ENCODE results near the gene RNF4. TPM values are rescaled to one million over a fixed set of nuclear protein-coding genes. Genes with fewer than 3 reads are reported as not detected.
"Not testable (repeated sequence)": the region's sequence is repeated elsewhere in the genome, so short reads cannot be mapped to it uniquely, and the experiment has no call there.

Gene RNF4
- total and polyA plus RNA-seq, 10 donors, result 22.0 to 82.5 (median 63.1) TPM

GRCh38 chr4:2426711-2427275 is 42.1 kb upstream of the RNF4 start:
- WGBS, 5 donors, result 83 to 90% (median 85%) methylated on average over 10 to 13 of the region's 13 CpGs
- DNase-seq, result no peak
- Histone ChIP-seq H3K36me3 (no peaks in the 10 kb centered on the region), H3K9me3 (no peaks in the 10 kb centered on the region), H3K27me3 (replicated peaks in 1 of 7) (peaks cover 0 to 50% (median 0%) of the 10 kb centered on the region in 7 donors), H3K4me1 (no peaks in the 10 kb centered on the region), H3K27ac (no peak overlapping the region), H3K4me3 (no peak overlapping the region)
- TF ChIP-seq CTCF (IDR thresholded peaks at IDR 0.05 in 8 of 11, conservative IDR thresholded peaks at IDR 0.05 in 3 of 11) (no peak), POLR2A (IDR thresholded peaks at IDR 0.05) (no peak), POLR2AphosphoS5 (IDR thresholded peaks at IDR 0.05) (no peak)
- intact Hi-C loops (cut with DNase I; ENCODE audit: low total_unique reads), result no loop called here

GRCh38 chr4:2427383-2428334 is 41.2 kb upstream of the RNF4 start:
- intact Hi-C loops (cut with DNase I; ENCODE audit: low total_unique reads), result no loop called here
- DNase-seq, result no peak
- Histone ChIP-seq H3K9me3 (no peaks in the 10 kb centered on the region), H3K4me3 (no peak overlapping the region), H3K36me3 (no peaks in the 10 kb centered on the region), H3K27ac (no peak overlapping the region), H3K27me3 (replicated peaks in 1 of 7) (peaks cover 0 to 41% (median 0%) of the 10 kb centered on the region in 7 donors), H3K4me1 (no peaks in the 10 kb centered on the region)
- TF ChIP-seq CTCF (IDR thresholded peaks at IDR 0.05 in 8 of 11, conservative IDR thresholded peaks at IDR 0.05 in 3 of 11), result no peak
- no peak for TF ChIP-seq POLR2A (IDR thresholded peaks at IDR 0.05)
- no peak for TF ChIP-seq POLR2AphosphoS5 (IDR thresholded peaks at IDR 0.05)
- 82 to 92% (median 88%) methylated on average over 17 to 23 of the region's 23 CpGs for WGBS, 5 donors

- no peaks in the 10 kb centered on the region for H3K9me3 ChIP-seq
- TF ChIP-seq CTCF (IDR thresholded peaks at IDR 0.05 in 8 of 11, conservative IDR thresholded peaks at IDR 0.05 in 3 of 11), result no peak
- no peak for TF ChIP-seq POLR2AphosphoS5 (IDR thresholded peaks at IDR 0.05)
- TF ChIP-seq POLR2A (IDR thresholded peaks at IDR 0.05), result no peak
- peaks cover 0 to 31% (median 0%) of the 10 kb centered on the region in 7 donors for H3K27me3 ChIP-seq (replicated peaks in 1 of 7)
- H3K4me1 ChIP-seq, result no peaks in the 10 kb centered on the region
- no peak overlapping the region for H3K27ac ChIP-seq
- no peak overlapping the region for H3K4me3 ChIP-seq
- no peaks in the 10 kb centered on the region for H3K36me3 ChIP-seq
- no peak for DNase-seq
- intact Hi-C loops (cut with DNase I; ENCODE audit: low total_unique reads), result no loop called here
- 75 to 84% (median 77%) methylated on average over 25 of the region's 25 CpGs for WGBS, 5 donors
These were observed 40.3 kb upstream of the RNF4 start for GRCh38 chr4:2428496-2429213.

- H3K9me3 ChIP-seq; DNase-seq; H3K36me3 ChIP-seq; H3K4me1 ChIP-seq; H3K4me3 ChIP-seq; intact Hi-C loops (cut with DNase I; ENCODE audit: low total_unique reads); H3K27ac ChIP-seq: not testable (repeated sequence)
- H3K27me3 ChIP-seq (replicated peaks in 1 of 7), result peaks cover 0 to 23% (median 0%) of the 10 kb centered on the region in 7 donors
- WGBS, 5 donors, result 63 to 87% (median 74%) methylated on average over 25 to 29 of the region's 49 CpGs
These were observed 38.8 kb upstream of the RNF4 start for GRCh38 chr4:2429945-2430757.

Measured in spleen (tissue), 11 donors.